GM19463 (cell line): ENCODE data around the gene TRAPPC3L.

Experiments
- ATAC-seq: cut with Tn5 transposase; IDR thresholded peaks from one replicate; pipeline ENCODE4 v1.9.1; 2021; ENCODE audit warnings: mild to moderate bottlenecking, moderate library complexity; ENCODE audit not compliant: unreplicated experiment

Gene TRAPPC3L

GRCh38 chr6:116545651-116546050, at the start of gene TRAPPC3L:
Gene TRAPPC3L, minus strand, starts transcription at chr6:116545684. Its CDS starts 170 bp downstream, at chr6:116545514.
- no peak for ATAC-seq

DNA sequence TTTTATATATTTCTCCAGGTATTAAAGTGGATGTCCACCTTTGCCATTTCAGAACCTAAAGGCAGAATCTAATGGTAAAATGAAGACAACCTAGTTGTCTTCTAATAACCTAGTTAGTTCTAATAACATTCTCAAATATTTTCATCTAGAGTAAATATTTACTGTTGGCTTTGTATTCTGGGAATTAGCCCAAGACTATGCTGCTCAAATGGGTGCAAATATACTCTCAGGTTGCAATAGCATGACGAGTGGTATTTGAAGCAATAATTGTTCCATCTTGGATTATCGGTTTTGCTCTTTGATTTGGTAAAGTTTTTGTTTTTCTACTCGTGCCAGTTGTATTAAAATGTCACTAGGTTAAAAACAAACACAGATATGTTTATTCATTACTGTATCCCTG, 49.8 kb upstream of the TRAPPC3L start:
- no peak for ATAC-seq

DNA sequence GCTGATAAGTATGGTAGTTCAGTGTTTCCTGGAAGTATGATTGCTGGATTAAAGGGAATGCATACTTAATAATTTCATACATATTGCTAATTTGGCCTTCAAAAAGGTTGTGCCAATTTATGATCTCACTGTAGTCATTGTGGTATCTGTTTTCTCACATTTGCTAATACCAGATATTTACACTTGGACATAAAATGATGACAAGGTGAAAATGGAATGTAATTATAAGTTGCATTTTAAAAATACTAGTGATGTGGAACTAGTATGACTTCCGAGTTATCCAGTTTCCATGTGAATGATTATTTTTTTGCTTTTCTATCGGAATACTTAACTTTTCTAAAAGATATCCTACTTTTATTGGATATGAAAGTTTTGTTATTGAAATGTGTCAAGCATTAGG, 41.3 kb upstream of the TRAPPC3L start:
- ATAC-seq, result no peak

- ATAC-seq, result no peak
Measured at GRCh38 chr6:116586276-116586675, 40.8 kb upstream of the TRAPPC3L start.

- no peak for ATAC-seq
Measured at GRCh38 chr6:116580198-116580597, 34.7 kb upstream of the TRAPPC3L start.

GRCh38 chr6:116579143-116579542, 33.7 kb upstream of the TRAPPC3L start:
- ATAC-seq, result no peak

- ATAC-seq, result no peak
Measured at GRCh38 chr6:116578335-116578734, 32.9 kb upstream of the TRAPPC3L start.

DNA sequence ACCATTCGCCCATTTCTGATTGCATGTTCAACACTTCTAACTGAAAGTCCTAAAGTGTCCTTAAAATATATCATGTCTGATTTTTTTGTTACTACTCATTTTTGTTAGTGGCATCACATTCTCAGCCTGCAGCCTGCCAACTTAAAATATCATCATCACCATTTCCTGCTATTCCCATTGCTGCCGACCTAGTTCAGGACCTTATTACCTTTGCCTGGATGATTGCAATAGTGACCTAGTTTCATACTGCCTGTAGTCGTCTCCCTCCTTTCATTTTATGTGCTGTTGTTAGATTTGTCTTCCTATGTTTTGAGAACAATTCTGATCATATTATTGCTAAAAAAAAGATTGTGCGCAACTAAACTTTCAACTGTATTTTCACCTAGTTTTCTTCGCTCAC, 32.0 kb upstream of the TRAPPC3L start:
- ATAC-seq, result no peak

- ATAC-seq, result no peak
Measured at GRCh38 chr6:116575227-116575626, 29.7 kb upstream of the TRAPPC3L start.

- no peak for ATAC-seq
Measured at GRCh38 chr6:116572162-116572561, 26.7 kb upstream of the TRAPPC3L start.

- ATAC-seq, result no peak
Measured at GRCh38 chr6:116571683-116572000, 26.2 kb upstream of the TRAPPC3L start.

DNA sequence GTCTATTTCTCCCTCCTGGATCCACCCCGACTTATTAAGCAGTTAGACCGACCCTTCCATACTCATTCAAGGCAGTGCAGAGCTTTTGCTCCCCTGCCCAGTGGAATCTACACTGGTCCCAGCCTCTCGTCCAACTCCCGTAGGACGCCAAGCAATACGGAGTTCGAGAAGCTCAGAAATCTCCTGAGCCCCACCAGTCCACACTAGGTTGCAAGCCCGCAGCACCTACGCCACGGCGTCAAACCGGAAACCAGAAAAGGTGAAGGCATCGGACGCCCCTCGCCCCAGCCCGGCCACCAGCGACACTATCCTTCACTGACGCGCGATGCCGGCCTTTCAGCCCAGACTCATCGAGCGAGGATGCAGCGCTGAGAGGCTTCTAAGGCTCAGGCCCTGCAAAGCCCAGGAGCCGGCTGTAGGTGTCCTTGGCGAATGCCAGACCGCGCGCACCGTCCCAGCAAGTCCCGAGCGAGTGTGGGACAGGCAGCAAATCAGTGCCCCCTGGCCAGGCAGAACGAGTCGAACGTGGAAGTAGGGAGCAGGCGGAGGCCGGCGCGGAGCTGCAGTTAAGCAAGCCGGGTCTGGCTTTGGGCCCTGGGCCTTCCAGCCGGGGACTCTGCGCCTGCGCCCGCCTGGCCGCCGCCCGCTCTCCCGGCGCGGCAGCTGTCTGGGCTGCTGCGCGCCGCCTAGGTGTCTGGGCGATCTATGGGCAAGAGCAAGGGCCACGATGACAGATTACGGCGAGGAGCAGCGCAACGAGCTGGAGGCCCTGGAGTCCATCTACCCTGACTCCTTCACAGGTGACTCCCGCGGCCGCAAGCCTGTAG, 25.6 kb upstream of the TRAPPC3L start, which contains the start of gene RWDD1:
TSS of gene RWDD1 (plus strand) at position 649 of the 827 bp plus-strand sequence. CDS start at position 728, 79 bp downstream.
- peak; percentile 89 for ATAC-seq

DNA sequence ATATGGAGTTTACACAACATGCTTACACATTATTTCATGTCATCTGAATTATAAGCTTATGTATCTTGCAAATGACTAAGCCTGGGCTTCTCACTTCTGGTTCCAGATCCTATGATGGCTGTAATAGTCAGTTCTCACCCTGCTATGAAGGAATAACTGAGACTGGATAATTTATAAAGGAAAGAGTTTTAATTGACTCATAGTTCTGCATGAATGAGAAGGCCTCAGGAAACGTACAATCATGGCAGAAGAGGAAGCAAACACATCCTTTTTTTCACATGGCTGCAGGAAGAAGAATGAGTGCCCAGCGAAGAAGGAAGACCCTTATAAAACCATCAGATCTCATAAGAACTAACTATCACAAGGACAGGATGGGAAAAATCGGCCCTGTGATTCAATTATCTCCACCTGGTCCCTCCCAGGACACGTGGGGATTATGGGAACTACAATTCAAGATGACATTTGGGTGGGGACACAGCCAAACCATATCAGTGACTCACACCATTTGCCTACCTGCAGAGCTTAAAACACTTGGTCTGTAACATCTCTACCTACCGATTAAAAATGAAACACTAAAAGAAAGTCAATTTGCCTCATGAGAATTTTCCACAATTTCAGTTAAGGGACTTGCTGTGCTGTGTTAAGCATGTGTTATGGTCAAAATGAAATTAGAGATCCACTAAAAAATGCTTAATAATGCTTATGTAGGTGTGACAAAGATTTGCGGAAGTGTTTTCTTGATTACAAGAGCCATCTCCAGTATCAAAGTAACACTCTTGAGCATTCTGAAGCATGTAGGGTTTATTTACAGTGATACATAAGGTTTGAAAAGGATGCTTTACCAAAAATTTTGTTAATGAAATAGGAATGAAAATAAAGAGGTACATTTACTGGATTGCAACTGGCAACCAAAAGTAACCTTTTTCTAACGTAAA, 23.6 kb upstream of the TRAPPC3L start:
- ATAC-seq, result no peak

DNA sequence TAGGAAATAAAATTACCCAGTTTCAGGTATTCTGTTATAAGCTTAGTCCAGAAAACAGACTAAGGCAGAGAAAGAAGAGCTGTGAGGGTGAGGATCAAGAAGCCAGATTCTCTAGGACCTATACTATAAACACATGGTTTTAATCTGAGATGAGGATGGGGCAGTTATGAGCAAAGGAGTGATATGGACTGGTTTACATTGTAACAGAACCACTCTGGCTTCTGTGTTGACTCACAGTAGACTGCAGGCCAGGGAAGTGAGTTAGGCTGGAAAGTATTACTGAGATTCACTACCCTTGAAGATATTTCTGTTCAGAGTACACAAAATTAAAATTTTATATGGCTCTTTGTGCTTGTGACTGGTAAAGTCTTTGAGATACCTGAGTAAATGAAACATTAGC, 22.6 kb upstream of the TRAPPC3L start:
- ATAC-seq, result no peak

- no peak for ATAC-seq
Measured at GRCh38 chr6:116564921-116565872, 19.7 kb upstream of the TRAPPC3L start.

- no peak for ATAC-seq
Measured at GRCh38 chr6:116564311-116564710, 18.8 kb upstream of the TRAPPC3L start.

- ATAC-seq, result no peak
Measured at GRCh38 chr6:116563830-116564229, 18.3 kb upstream of the TRAPPC3L start.

GRCh38 chr6:116562614-116563013, 17.1 kb upstream of the TRAPPC3L start:
- no peak for ATAC-seq

DNA sequence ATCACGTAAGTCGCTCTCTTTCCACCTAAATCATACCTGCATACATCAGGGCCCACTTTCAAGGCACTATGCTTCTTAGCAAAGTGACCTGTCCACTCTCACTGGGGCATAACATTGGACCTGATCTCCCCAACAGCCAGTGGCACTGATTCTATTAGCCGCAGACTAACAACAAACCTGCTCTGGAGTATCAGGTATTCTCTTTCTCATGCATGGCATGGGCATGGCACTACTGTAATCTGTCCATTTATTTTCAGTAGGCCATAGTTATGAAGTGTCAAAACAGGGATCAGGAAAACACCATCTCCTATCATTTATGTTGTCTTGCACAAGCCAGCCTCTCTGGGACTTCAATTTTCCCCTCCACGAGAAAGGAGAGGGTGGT, 16.5 kb upstream of the TRAPPC3L start:
- ATAC-seq, result no peak

DNA sequence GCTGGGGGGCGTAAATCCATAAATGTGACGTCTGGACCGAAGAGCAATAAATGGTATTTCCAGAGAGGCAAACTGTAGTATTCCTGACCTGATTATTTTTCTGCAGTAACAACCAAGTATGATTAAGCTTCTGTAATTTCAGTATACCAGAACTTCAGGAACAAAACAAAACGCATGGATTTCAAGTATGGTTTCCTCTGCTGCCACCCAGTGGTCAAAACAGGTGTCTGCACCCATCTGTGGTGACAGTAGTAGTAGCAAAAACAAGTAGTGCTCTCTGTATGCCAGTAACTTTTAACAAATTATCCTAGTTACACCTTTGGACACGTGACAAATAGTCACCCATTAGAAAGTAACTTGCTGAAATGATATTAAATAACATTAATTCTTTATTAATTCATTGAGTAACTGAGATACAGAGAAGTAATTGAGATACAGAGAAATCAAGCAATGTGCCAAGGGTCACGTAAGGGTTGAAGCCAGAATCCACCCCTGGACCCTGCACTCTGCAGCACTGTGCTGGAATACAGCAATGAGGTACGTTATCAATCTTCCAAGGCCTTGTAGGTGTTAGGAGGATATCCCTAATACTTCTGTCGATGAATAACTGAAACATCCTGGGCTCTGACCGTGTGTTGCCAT, 16.0 kb upstream of the TRAPPC3L start:
- ATAC-seq, result no peak
